ENCODE measurements around the gene TRIP4.

DNA sequence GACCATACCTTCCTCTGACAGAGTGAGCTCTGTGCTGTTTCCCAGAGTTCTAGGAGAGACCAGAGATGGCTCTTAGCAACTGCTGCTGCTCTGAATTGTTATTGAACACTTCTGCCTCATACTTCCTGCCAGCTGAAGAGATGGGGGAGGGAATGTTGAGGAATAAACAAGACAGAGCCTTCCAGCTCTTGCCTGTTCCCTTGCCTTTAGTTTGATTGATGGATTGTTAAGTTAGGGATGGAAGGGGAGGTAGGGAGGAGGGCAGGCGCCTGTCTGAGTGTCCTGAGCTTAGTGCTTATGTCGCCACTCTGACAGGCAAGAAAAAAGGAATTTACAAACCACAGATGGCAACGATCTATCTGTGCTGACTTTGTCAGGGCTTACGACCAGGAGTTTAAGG is 115.6 kb downstream of the TRIP4 start:
- TF ChIP-seq CEBPB (IDR thresholded peaks at IDR 0.05) (no peak), EGR1 (IDR thresholded peaks at IDR 0.05) (no peak), CREB1 (IDR thresholded peaks at IDR 0.05; ENCODE audit: low read depth) (no peak), TEAD4 (IDR thresholded peaks at IDR 0.05) (no peak), RAD21 (IDR thresholded peaks at IDR 0.05; ENCODE audit: low read depth) (no peak), TAF1 (IDR thresholded peaks at IDR 0.05; ENCODE audit: low read depth) (no peak)

Measured in Ishikawa (cell line).